Ishikawa (cell line): Measurements from ENCODE around the gene FNBP1.

ENCODE experiments used
- CEBPB ChIP-seq: IDR thresholded peaks from 2 replicates; pipeline ENCODE4 v1.6.1; 2012
- CREB1 ChIP-seq: IDR thresholded peaks from 2 replicates; pipeline ENCODE4 v1.6.1; 2012; ENCODE audit warnings: low read depth
- EGR1 ChIP-seq: IDR thresholded peaks from 2 replicates; pipeline ENCODE4 v1.6.1; 2012
- EP300 ChIP-seq: IDR thresholded peaks from 2 replicates; pipeline ENCODE4 v1.6.1; 2012; ENCODE audit warnings: borderline replicate concordance
- FOXM1 ChIP-seq: IDR thresholded peaks from 2 replicates; pipeline ENCODE4 v1.6.1; 2012; ENCODE audit warnings: low read depth, borderline replicate concordance
- MAX ChIP-seq: IDR thresholded peaks from 2 replicates; pipeline ENCODE4 v1.6.1; 2012
- NFIC ChIP-seq: IDR thresholded peaks from 2 replicates; pipeline ENCODE4 v1.6.1; 2012
- RAD21 ChIP-seq: IDR thresholded peaks from 2 replicates; pipeline ENCODE4 v1.6.1; 2012; ENCODE audit warnings: low read depth
- REST ChIP-seq: IDR thresholded peaks from 2 replicates; pipeline ENCODE4 v1.6.1; 2012; ENCODE audit warnings: low read depth, mild to moderate bottlenecking
- TAF1 ChIP-seq: IDR thresholded peaks from 2 replicates; pipeline ENCODE4 v1.6.1; 2012; ENCODE audit warnings: low read depth, mild to moderate bottlenecking
- TCF12 ChIP-seq: IDR thresholded peaks from 2 replicates; pipeline ENCODE4 v1.6.1; 2012; ENCODE audit warnings: low read depth
- TEAD4 ChIP-seq: IDR thresholded peaks from 2 replicates; pipeline ENCODE4 v1.6.1; 2012
- USF1 ChIP-seq: IDR thresholded peaks from 2 replicates; pipeline ENCODE4 v1.6.1; 2012
- YY1 ChIP-seq: IDR thresholded peaks from 2 replicates; pipeline ENCODE4 v1.6.1; 2012; ENCODE audit warnings: low read depth
- ZBTB7A ChIP-seq: IDR thresholded peaks from 2 replicates; pipeline ENCODE4 v1.6.1; 2012; ENCODE audit warnings: low read depth

The FNBP1 gene

GRCh38 chr9:129871046-129871445 lies 171.9 kb downstream of the FNBP1 start:
- TF ChIP-seq TAF1 = no peak
- no peak for TF ChIP-seq YY1
- no peak for TF ChIP-seq CREB1
- TF ChIP-seq USF1 = no peak
- no peak for TF ChIP-seq NFIC
- TF ChIP-seq TEAD4 = no peak
- no peak for TF ChIP-seq CEBPB
- no peak for TF ChIP-seq MAX
- TF ChIP-seq RAD21 = no peak
- no peak for TF ChIP-seq REST
- TF ChIP-seq EP300 = no peak
- no peak for TF ChIP-seq TCF12
- TF ChIP-seq FOXM1 = no peak
- TF ChIP-seq ZBTB7A = no peak
- TF ChIP-seq EGR1 = no peak

GRCh38 chr9:129869585-129870501 lies 173.1 kb downstream of the FNBP1 start:
- TF ChIP-seq FOXM1 = no peak
- no peak for TF ChIP-seq NFIC
- TF ChIP-seq CEBPB = no peak
- TF ChIP-seq CREB1 = no peak
- no peak for TF ChIP-seq REST
- TF ChIP-seq USF1 = no peak
- no peak for TF ChIP-seq YY1
- no peak for TF ChIP-seq MAX
- no peak for TF ChIP-seq TEAD4
- TF ChIP-seq RAD21 = no peak
- TF ChIP-seq EGR1 = no peak
- no peak for TF ChIP-seq TAF1
- TF ChIP-seq EP300 = no peak
- no peak for TF ChIP-seq ZBTB7A
- no peak for TF ChIP-seq TCF12

- no peak for TF ChIP-seq TAF1
- no peak for TF ChIP-seq EP300
- TF ChIP-seq REST = no peak
- TF ChIP-seq ZBTB7A = no peak
- TF ChIP-seq EGR1 = no peak
- TF ChIP-seq CEBPB = no peak
- no peak for TF ChIP-seq CREB1
- no peak for TF ChIP-seq FOXM1
- TF ChIP-seq YY1 = no peak
- TF ChIP-seq TCF12 = no peak
- TF ChIP-seq TEAD4 = no peak
- no peak for TF ChIP-seq RAD21
- no peak for TF ChIP-seq MAX
- TF ChIP-seq NFIC = no peak
- TF ChIP-seq USF1 = no peak
Measured at GRCh38 chr9:129868872-129869486, 174.0 kb downstream of the FNBP1 start.
